HuH-7 (cell line): ENCODE results near the gene IL12A.

Experiments used
- DNase-seq: peaks from one replicate; pipeline ENCODE4 v3.0.0; 2011; ENCODE audit warnings: low spot score

The IL12A gene

GRCh38 chr3:159988617-159989271 is at the start of gene IL12A:
IL12A (plus strand) TSS chr3:159988835.
- peak; percentile 76 for DNase-seq

GRCh38 chr3:159941038-159942000 is 47.3 kb upstream of the IL12A start:
- DNase-seq, result no peak

GRCh38 chr3:159944781-159945180 is 43.9 kb upstream of the IL12A start:
- no peak for DNase-seq

- DNase-seq, result no peak
These were observed 42.7 kb upstream of the IL12A start for GRCh38 chr3:159945930-159946329.

- no peak for DNase-seq
These were observed 41.4 kb upstream of the IL12A start for GRCh38 chr3:159947220-159947619.

- no peak for DNase-seq
These were observed 40.0 kb upstream of the IL12A start for GRCh38 chr3:159948429-159949144.

GRCh38 chr3:159950156-159950898 is 38.3 kb upstream of the IL12A start:
- DNase-seq, result no peak

GRCh38 chr3:159951540-159951939 is 37.1 kb upstream of the IL12A start:
- no peak for DNase-seq

GRCh38 chr3:159953325-159954085 is 35.1 kb upstream of the IL12A start:
- DNase-seq, result no peak

- DNase-seq, result no peak
These were observed 28.2 kb upstream of the IL12A start for GRCh38 chr3:159960188-159961148.

GRCh38 chr3:159964166-159964973 is 24.3 kb upstream of the IL12A start:
- no peak for DNase-seq

GRCh38 chr3:159971311-159971710 is 17.3 kb upstream of the IL12A start:
- DNase-seq, result no peak

- DNase-seq, result no peak
These were observed 11.3 kb upstream of the IL12A start for GRCh38 chr3:159977295-159977694.

- DNase-seq, result no peak
These were observed 10.3 kb upstream of the IL12A start for GRCh38 chr3:159978353-159978752.

GRCh38 chr3:159978918-159979703 is 9.5 kb upstream of the IL12A start:
- DNase-seq, result no peak

GRCh38 chr3:159982442-159982974 is 6.1 kb upstream of the IL12A start:
- no peak for DNase-seq

GRCh38 chr3:159987291-159987711 is 1.3 kb upstream of the IL12A start:
- DNase-seq, result no peak
